ENCODE data around the gene PAK5.

Gene PAK5

GRCh38 chr20:9867196-9867980 is 28.5 kb upstream of the PAK5 start:
- no peak for DNase-seq (ENCODE audit: low read depth)
- no peak overlapping the region for H3K4me3 ChIP-seq (ENCODE audit: low read depth, low read length)
- no peak for TF ChIP-seq CTCF (IDR thresholded peaks at IDR 0.05; ENCODE audit: low read depth, low read length, missing control alignments)
- in situ Hi-C loops (cut with HindIII; ENCODE audit: low sequenced_read_pairs), result no loop called here

- H3K4me3 ChIP-seq (ENCODE audit: low read depth, low read length), result no peak overlapping the region
- TF ChIP-seq CTCF (IDR thresholded peaks at IDR 0.05; ENCODE audit: low read depth, low read length, missing control alignments), result no peak
- DNase-seq (ENCODE audit: low read depth), result no peak
- in situ Hi-C loops (cut with HindIII; ENCODE audit: low sequenced_read_pairs), result no loop called here
These were observed 13.7 kb upstream of the PAK5 start for GRCh38 chr20:9852566-9852965.

DNA sequence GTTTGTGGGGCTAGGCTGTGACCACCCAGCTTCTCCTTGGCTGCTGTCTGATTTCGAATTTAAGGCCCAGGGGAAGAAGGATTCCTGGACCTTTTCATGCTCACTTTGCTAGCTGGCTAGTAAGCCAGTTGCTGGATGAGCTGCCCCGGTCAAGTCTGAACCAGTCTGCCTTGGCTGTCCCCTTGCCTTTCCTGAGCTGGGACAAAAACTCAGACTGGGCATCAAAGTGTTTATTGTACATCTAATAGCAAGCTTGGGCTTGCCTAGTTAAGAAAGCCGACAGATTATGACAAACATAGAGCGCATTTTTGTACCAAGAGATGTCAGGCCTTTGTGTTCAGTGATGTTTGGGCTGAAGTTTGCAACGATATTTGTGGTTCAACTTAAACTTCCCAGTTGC is 750 bp upstream of the PAK5 start:
- no peak overlapping the region for H3K4me3 ChIP-seq (ENCODE audit: low read depth, low read length)
- DNase-seq (ENCODE audit: low read depth), result no peak
- TF ChIP-seq CTCF (IDR thresholded peaks at IDR 0.05; ENCODE audit: low read depth, low read length, missing control alignments), result no peak
- in situ Hi-C loops (cut with HindIII; ENCODE audit: low sequenced_read_pairs), result no loop called here

GRCh38 chr20:9838035-9838377 is 870 bp downstream of the PAK5 start:
- TF ChIP-seq CTCF (IDR thresholded peaks at IDR 0.05; ENCODE audit: low read depth, low read length, missing control alignments), result no peak
- in situ Hi-C loops (cut with HindIII; ENCODE audit: low sequenced_read_pairs), result no loop called here
- peak overlapping the region; percentile 52 for H3K4me3 ChIP-seq (ENCODE audit: low read depth, low read length)

GRCh38 chr20:9837634-9838033 is 1.2 kb downstream of the PAK5 start:
- H3K4me3 ChIP-seq (ENCODE audit: low read depth, low read length), result no peak overlapping the region
- DNase-seq (ENCODE audit: low read depth), result no peak
- in situ Hi-C loops (cut with HindIII; ENCODE audit: low sequenced_read_pairs), result no loop called here
- TF ChIP-seq CTCF (IDR thresholded peaks at IDR 0.05; ENCODE audit: low read depth, low read length, missing control alignments), result no peak

More at GRCh38 chr20:9838035-9838377, 870 bp downstream of the PAK5 start:
- no peak for DNase-seq (ENCODE audit: low read depth)

GRCh38 chr20:9835302-9835701 is 3.6 kb downstream of the PAK5 start:
- no peak for DNase-seq (ENCODE audit: low read depth)
- H3K4me3 ChIP-seq (ENCODE audit: low read depth, low read length), result no peak overlapping the region
- no peak for TF ChIP-seq CTCF (IDR thresholded peaks at IDR 0.05; ENCODE audit: low read depth, low read length, missing control alignments)
- in situ Hi-C loops (cut with HindIII; ENCODE audit: low sequenced_read_pairs), result no loop called here
